Upper lobe of left lung (tissue), 4 donors: Measurements from ENCODE around the gene AGBL1.

Source experiments
- CTCF ChIP-seq, 6 experiments: fragments of 450-650 bp in 4 of 6; fragments of 200-600 bp in 2 of 6; sonication (generic) in 2 of 6; IDR thresholded peaks; one replicate each; pipeline ENCODE4 v1.5.1; 2016 to 2019; ENCODE audit warnings: antibody characterized with exemption in 6 of 6
- EP300 ChIP-seq, 4 donors: sonication (generic); formaldehyde crosslinking; IDR thresholded peaks; one replicate each; pipeline ENCODE4 v1.5.1; 2017; ENCODE audit warnings: antibody characterized with exemption in 4 of 4, control low read depth in 2 of 4
- POLR2AphosphoS5 ChIP-seq, 2 donors: sonication (generic); formaldehyde crosslinking; IDR thresholded peaks; one replicate each; pipeline ENCODE4 v1.5.1; 2017; ENCODE audit warnings: antibody characterized with exemption in 2 of 2

GRCh38 chr15:86079508-86080266, at the start of gene AGBL1:
- TF ChIP-seq CTCF (IDR thresholded peaks at IDR 0.05) (no peak), POLR2AphosphoS5 (IDR thresholded peaks at IDR 0.05) (no peak), EP300 (IDR thresholded peaks at IDR 0.05) (no peak)
